IPS DF 6.9 (cell line): ENCODE measurements around the gene OR2M2.

ENCODE experiments used
- DNase-seq: peaks from one replicate; pipeline ENCODE4 v3.0.0-alpha.2; 2013; ENCODE audit warnings: low read depth, low spot score
- H3K27ac ChIP-seq: one replicate; pipeline ENCODE4 v1.5.1; 2013; ENCODE audit warnings: low read length, control low read depth
- H3K27me3 ChIP-seq: 2 replicates; pipeline ENCODE4 v1.6.1; 2013; ENCODE audit warnings: mild to moderate bottlenecking, low read length; ENCODE audit not compliant: control insufficient read depth, insufficient read depth
- H3K36me3 ChIP-seq: 2 replicates; pipeline ENCODE4 v1.6.1; 2013; ENCODE audit warnings: low read length; ENCODE audit not compliant: control insufficient read depth, insufficient read depth
- H3K4me1 ChIP-seq: 2 replicates; pipeline ENCODE4 v1.6.1; 2013; ENCODE audit warnings: low read length; ENCODE audit not compliant: control insufficient read depth, insufficient read depth
- H3K4me3 ChIP-seq: 2 replicates; pipeline ENCODE4 v1.5.1; 2013; ENCODE audit warnings: mild to moderate bottlenecking, low read length
- H3K9me3 ChIP-seq: 2 replicates; pipeline ENCODE4 v1.6.1; 2013; ENCODE audit warnings: low read length, inconsistent platforms; ENCODE audit not compliant: control insufficient read depth, insufficient read depth
- WGBS: extraction: QIAGEN DNeasy Blood & Tissue Kit; methylation state at CpG from one replicate; pipeline ENCODE4 v1.1.7; 2013; ENCODE audit warnings: mixed read lengths, missing lambda C conversion rate; ENCODE audit not compliant: insufficient read length, insufficient coverage; 5-methylcytosine and 5-hydroxymethylcytosine counted together

OR2M2 gene

GRCh38 chr1:248174521-248174920, at the start of gene OR2M2:
Gene OR2M2 (plus strand): TSS chr1:248174821. CDS start chr1:248179986, 5,165 bp downstream.
- Histone ChIP-seq H3K36me3 (no peaks in the 10 kb centered on the region), H3K27ac (no peak within 1 kb of the TSS), H3K4me3 (no peak within 1 kb of the TSS), H3K4me1 (no peaks in the 10 kb centered on the region), H3K9me3 (peaks cover 2% of the 10 kb centered on the region), H3K27me3 (no peaks in the 10 kb centered on the region)
- DNase-seq: no peak

DNA sequence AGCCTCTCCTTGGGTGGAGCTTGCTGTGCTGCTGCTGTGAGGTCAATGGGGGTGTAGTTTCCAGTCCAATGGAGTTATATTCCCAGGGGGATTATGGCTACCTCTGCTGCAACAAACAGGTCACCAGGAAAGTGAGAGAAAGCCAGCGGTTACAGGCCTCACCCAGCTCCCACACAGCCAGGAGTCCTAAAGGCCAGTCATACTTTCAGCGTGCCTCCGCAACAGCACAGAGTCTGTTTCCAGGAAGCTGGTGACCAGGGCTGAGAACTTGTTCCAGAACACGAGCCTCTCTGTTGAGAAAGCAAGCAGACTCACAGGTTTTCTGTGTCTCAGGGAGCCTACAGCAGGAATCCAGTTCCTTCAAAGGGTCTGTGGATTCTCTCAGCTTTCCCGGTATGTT, 47.0 kb upstream of the OR2M2 start:
- no CpG with 5 or more reads among the region's 5 CpGs for WGBS
- H3K4me3 ChIP-seq: no peak overlapping the region
- DNase-seq: no peak
- peaks cover 14% of the 10 kb centered on the region for H3K9me3 ChIP-seq
- H3K27me3 ChIP-seq: no peaks in the 10 kb centered on the region
- no peak overlapping the region for H3K27ac ChIP-seq
- H3K4me1 ChIP-seq: no peaks in the 10 kb centered on the region
- no peaks in the 10 kb centered on the region for H3K36me3 ChIP-seq

DNA sequence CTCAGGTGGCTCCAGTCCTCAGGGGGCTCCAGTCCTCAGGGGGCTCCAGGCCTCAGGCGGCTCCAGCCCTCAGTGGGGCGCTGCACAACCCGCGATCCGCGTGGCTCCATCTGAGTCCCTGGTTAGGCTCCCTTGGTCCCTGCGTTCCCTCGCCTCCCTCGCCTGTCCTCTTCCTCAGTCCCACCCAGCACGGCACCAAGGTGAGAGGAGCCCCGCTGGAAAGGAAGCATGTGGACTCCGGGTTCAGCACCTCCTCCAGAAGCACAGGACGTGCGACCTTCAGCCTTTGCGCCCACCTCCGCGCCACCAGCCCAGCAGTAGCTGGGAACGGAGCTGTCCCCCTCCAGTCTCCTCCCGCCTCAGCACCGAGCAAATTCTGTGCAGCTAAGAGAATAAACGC, 37.8 kb upstream of the OR2M2 start:
- Histone ChIP-seq H3K27me3 (no peaks in the 10 kb centered on the region), H3K4me1 (no peaks in the 10 kb centered on the region), H3K4me3 (no peak overlapping the region), H3K9me3 (peaks cover 1% of the 10 kb centered on the region; the same call in 1 of the 2 replicates), H3K27ac (no peak overlapping the region), H3K36me3 (no peaks in the 10 kb centered on the region)
- no peak for DNase-seq
- no CpG with 5 or more reads among the region's 21 CpGs for WGBS

GRCh38 chr1:248140846-248141245, 33.8 kb upstream of the OR2M2 start:
- peaks cover 1% of the 10 kb centered on the region; the same call in 1 of the 2 replicates for H3K9me3 ChIP-seq
- DNase-seq: no peak
- H3K4me1 ChIP-seq: no peaks in the 10 kb centered on the region
- no peaks in the 10 kb centered on the region for H3K27me3 ChIP-seq
- no CpG with 5 or more reads among the region's 1 CpG for WGBS
- no peaks in the 10 kb centered on the region for H3K36me3 ChIP-seq
- H3K4me3 ChIP-seq: no peak overlapping the region
- no peak overlapping the region for H3K27ac ChIP-seq

GRCh38 chr1:248143311-248143710, 31.3 kb upstream of the OR2M2 start:
- H3K4me3 ChIP-seq: no peak overlapping the region
- 100% methylated on average over 1 of the region's 1 CpG for whole genome bisulfite sequencing
- H3K27me3 ChIP-seq: no peaks in the 10 kb centered on the region
- peaks cover under 1% of the 10 kb centered on the region; the same call in 1 of the 2 replicates for H3K9me3 ChIP-seq
- H3K36me3 ChIP-seq: no peaks in the 10 kb centered on the region
- DNase-seq: no peak
- H3K27ac ChIP-seq: no peak overlapping the region
- H3K4me1 ChIP-seq: no peaks in the 10 kb centered on the region

DNA sequence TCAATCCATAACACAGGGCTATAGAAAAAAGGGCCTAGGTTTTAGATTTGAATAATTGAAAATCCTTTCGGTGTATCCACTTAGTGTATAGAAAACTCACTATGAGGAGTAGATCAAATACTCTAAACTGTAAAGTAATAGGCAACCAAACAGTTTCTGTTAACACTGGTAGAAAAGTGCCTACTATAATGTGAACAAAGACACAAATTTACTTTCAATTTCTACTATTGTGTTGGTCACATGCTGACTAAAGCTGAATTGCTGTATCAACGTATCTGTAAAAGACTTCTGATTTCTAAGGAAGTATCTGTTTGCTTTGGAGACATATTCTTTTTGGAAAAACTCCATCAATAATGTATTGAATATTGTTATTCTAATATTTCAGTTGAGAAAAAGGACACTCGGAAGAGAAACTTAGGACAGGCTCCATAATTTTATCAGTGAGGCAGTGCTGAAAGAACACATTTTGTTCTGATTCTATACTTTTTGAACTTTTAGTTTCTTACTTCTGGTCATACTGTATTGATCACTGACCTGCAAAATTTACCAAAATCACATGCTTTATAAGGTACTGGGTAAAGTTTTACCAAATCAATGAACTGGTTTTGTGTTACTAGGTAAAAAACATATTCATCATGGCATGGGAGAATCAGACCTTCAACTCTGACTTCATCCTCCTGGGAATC, 30.0 kb upstream of the OR2M2 start, which contains the start of gene OR2M5:
OR2M5 (plus strand) TSS at position 636 of the 686 bp plus-strand sequence; CDS start at position 636, 0 bp downstream.
- no peak for DNase-seq
- WGBS: no CpG with 5 or more reads among the region's 3 CpGs
- no peaks in the 10 kb centered on the region; the same call in 1 of the 2 replicates for H3K9me3 ChIP-seq

DNA sequence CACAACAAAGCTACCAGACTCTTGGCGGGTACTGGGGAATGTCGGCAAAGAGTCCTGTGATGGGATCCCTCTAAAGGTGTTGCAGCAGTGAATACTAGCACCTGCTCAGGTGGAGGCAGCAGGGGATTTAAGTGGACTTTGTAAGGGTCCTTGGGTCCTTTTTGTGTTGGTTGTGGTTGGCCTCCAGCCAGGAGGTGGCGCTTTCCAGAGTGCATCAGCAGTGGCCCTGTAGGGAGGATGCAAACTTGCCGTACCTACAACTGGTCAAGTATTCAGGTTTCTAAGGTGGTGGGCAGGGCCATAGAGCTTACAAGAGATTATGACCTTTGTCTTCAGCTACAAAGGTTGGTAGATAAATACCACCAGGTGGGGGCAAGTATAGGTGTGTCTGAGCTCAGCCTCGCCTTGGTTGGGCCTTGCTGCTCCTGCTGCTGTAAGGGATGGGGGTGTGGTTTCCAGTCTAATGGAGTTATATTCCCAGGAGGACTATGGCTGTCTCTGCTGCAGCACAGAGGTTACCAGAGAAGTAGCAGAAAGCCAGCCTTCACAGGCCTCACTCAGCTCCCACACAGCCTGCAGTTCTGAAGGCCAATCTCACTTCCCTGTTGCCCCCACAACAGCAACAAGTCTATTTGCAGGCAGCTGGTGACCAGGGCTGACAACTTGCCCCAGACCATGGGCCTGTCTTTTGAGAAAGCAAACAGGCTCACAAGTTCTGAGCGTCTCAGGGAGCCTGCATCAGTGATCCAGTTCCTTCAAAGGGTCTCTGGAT, 22.4 kb upstream of the OR2M2 start:
- H3K4me1 ChIP-seq: no peaks in the 10 kb centered on the region
- no peak for DNase-seq
- H3K27me3 ChIP-seq: no peaks in the 10 kb centered on the region
- H3K36me3 ChIP-seq: no peaks in the 10 kb centered on the region
- H3K9me3 ChIP-seq: peaks cover 10% of the 10 kb centered on the region
- H3K4me3 ChIP-seq: no peak overlapping the region
- no peak overlapping the region for H3K27ac ChIP-seq
- no CpG with 5 or more reads among the region's 6 CpGs for WGBS

More for the DNA sequence above, 30.0 kb upstream of the OR2M2 start, which contains the start of gene OR2M5:
- H3K27me3 ChIP-seq: no peaks in the 10 kb centered on the region
- no peak within 1 kb of the TSS for H3K27ac ChIP-seq
- H3K4me3 ChIP-seq: no peak within 1 kb of the TSS
- H3K36me3 ChIP-seq: no peaks in the 10 kb centered on the region
- no peaks in the 10 kb centered on the region for H3K4me1 ChIP-seq

DNA sequence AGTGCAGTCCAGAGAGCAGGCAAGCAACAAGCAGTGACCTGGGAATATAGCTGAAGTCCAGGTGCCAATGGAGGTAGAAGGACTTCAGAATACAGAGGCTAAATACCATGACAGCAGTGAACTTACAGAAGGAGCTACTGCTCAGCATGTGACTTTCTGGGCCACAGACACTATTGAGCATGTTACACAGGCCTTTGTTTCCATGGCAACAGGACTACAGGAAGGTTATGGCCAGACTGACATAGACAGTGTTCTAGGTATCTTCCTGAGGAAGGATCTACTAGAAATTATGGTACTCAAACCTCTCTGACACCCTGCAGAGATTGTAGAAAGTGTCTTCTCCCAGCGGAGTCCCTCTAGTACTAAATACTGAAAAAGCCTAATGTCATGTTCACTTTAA, 18.7 kb upstream of the OR2M2 start:
- H3K27me3 ChIP-seq: no peaks in the 10 kb centered on the region
- no peak overlapping the region for H3K4me3 ChIP-seq
- no CpG with 5 or more reads among the region's 1 CpG for WGBS
- peaks cover 11% of the 10 kb centered on the region for H3K9me3 ChIP-seq
- no peak overlapping the region for H3K27ac ChIP-seq
- no peaks in the 10 kb centered on the region for H3K4me1 ChIP-seq
- DNase-seq: no peak
- H3K36me3 ChIP-seq: no peaks in the 10 kb centered on the region

DNA sequence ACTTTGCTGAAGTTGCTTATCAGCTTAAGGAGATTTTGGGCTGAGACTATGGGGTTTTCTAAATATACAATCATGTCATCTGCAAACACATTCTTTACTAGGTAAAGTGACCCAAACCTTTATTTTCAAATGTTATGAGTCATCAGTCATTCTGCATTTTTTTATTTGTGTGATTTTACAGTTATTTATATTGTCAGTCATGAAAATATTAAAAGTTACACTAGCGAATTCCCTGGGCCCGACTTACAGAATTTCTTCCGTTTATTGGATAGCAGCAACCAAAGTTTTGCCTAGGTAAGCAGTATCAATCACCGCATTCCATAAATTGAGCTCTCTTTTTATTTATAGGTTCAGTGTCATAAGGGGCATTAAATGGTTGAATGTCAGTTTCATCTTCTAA, 15.9 kb upstream of the OR2M2 start:
- peaks cover 3% of the 10 kb centered on the region for H3K9me3 ChIP-seq

DNA sequence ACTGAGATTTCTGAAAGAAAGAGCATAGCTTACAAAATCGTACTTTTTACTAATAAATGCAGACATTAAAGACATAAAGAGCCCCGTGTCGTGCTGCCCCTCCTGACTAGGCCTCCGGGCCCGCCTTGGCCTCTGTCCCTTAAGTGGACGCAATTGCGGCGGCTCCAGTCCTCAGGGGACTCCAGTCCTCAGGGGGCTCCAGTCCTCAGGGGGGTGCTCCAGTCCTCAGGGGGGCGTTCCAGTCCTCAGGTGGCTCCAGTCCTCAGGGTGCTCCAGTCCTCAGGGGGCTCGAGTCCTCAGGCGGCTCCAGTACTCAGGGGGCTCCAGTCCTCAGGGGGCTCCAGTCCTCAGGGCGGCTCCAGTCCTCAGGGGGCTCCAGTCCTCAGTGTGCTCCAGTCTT, 10.6 kb upstream of the OR2M2 start:
- Histone ChIP-seq H3K4me1 (no peaks in the 10 kb centered on the region), H3K4me3 (no peak overlapping the region), H3K9me3 (peaks cover 5% of the 10 kb centered on the region), H3K27ac (no peak overlapping the region), H3K27me3 (no peaks in the 10 kb centered on the region), H3K36me3 (no peaks in the 10 kb centered on the region)
- WGBS: no CpG with 5 or more reads among the region's 12 CpGs
- no peak for DNase-seq

More for the DNA sequence above, 15.9 kb upstream of the OR2M2 start:
- H3K4me3 ChIP-seq: no peak overlapping the region
- no peak for DNase-seq
- H3K27ac ChIP-seq: no peak overlapping the region
- H3K4me1 ChIP-seq: no peaks in the 10 kb centered on the region
- no CpG with 5 or more reads among the region's 4 CpGs for WGBS
- no peaks in the 10 kb centered on the region for H3K36me3 ChIP-seq
- H3K27me3 ChIP-seq: no peaks in the 10 kb centered on the region
